ENCODE results near the gene FTL.

GRCh38 chr19:49006905-49007304, 41.8 kb downstream of the FTL start:
- TF ChIP-seq CTCF (IDR thresholded peaks at IDR 0.05; ENCODE audit: insufficient read depth, low read depth, low read length) (no peak), EZH2 (IDR thresholded peaks at IDR 0.05; ENCODE audit: insufficient read depth, low read length) (no peak)
